ENCODE data around the gene PTPRM.

DNA sequence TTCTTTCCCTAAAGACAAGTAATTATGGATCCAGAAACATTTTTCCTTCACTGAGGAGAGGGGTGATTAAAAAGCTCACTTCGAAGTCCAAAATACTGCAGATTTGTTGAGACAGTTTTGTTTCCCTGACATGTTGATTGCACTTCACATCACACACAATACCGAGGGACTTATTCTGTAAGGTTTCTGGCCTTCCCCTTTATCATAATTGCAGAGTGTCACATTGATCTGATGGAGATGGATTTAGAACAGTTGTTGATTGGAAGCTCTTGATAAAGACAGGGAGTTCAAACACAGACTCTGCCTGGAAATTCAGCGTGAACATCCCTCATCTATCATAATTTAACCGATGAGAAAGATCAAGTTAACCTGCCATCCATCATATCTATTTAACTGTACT is 163.6 kb downstream of the PTPRM start:
- TF ChIP-seq, protein P1, sequence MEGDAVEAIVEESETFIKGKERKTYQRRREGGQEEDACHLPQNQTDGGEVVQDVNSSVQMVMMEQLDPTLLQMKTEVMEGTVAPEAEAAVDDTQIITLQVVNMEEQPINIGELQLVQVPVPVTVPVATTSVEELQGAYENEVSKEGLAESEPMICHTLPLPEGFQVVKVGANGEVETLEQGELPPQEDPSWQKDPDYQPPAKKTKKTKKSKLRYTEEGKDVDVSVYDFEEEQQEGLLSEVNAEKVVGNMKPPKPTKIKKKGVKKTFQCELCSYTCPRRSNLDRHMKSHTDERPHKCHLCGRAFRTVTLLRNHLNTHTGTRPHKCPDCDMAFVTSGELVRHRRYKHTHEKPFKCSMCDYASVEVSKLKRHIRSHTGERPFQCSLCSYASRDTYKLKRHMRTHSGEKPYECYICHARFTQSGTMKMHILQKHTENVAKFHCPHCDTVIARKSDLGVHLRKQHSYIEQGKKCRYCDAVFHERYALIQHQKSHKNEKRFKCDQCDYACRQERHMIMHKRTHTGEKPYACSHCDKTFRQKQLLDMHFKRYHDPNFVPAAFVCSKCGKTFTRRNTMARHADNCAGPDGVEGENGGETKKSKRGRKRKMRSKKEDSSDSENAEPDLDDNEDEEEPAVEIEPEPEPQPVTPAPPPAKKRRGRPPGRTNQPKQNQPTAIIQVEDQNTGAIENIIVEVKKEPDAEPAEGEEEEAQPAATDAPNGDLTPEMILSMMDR (IDR thresholded peaks at IDR 0.05) = no peak
- TF ChIP-seq NFE2L1 (CRISPR knock-in tag; IDR thresholded peaks at IDR 0.05) (no peak), KAT7 (CRISPR knock-in tag; IDR thresholded peaks at IDR 0.05; ENCODE audit: borderline replicate concordance) (no peak), ZNF232 (CRISPR knock-in tag; IDR thresholded peaks at IDR 0.05) (no peak)
- TF ChIP-seq, protein P2, sequence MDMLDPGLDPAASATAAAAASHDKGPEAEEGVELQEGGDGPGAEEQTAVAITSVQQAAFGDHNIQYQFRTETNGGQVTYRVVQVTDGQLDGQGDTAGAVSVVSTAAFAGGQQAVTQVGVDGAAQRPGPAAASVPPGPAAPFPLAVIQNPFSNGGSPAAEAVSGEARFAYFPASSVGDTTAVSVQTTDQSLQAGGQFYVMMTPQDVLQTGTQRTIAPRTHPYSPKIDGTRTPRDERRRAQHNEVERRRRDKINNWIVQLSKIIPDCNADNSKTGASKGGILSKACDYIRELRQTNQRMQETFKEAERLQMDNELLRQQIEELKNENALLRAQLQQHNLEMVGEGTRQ (CRISPR knock-in tag; IDR thresholded peaks at IDR 0.05) = no peak
